A549 (cell line): ENCODE measurements around the gene OR8U1.

Source experiments
- CEBPB ChIP-seq, 2 experiments: fragments of >200 bp in 1 of 2; sonication (Bioruptor Twin) in 1 of 2; formaldehyde crosslinking in 1 of 2; IDR thresholded peaks; 2 replicates each; pipeline ENCODE4 v1.6.1; 2012 to 2016
- CHD4 ChIP-seq: fragments of 200-600 bp; sonication (generic); IDR thresholded peaks from 2 replicates; pipeline ENCODE4 v1.6.1; 2016; ENCODE audit warnings: antibody characterized with exemption, mild to moderate bottlenecking, borderline replicate concordance
- CTCF ChIP-seq: fragments of >200 bp; sonication (Bioruptor Twin); formaldehyde crosslinking; IDR thresholded peaks from 3 replicates; pipeline ENCODE4 v1.5.1; 2016
- EP300 ChIP-seq, 2 experiments: fragments of >200 bp; sonication (Bioruptor Twin); formaldehyde crosslinking; IDR thresholded peaks; 2 replicates in 1 of 2; 3 replicates in 1 of 2; pipeline ENCODE4 v1.6.1; 2016 to 2017
- JUN ChIP-seq, 2 experiments: fragments of >200 bp; sonication (Bioruptor Twin); formaldehyde crosslinking; IDR thresholded peaks; 2 replicates in 1 of 2; 3 replicates in 1 of 2; pipeline ENCODE4 v1.6.1; 2016 to 2017
- MAZ ChIP-seq: fragments of 150-350 bp; IDR thresholded peaks from 2 replicates; pipeline ENCODE4 v1.6.1; 2014; ENCODE audit warnings: antibody characterized with exemption, low read depth, low read length, borderline replicate concordance
- POLR2A ChIP-seq: IDR thresholded peaks from 2 replicates; pipeline ENCODE4 v1.6.1; 2012; ENCODE audit warnings: mild to moderate bottlenecking, low read length
- POLR2AphosphoS2 ChIP-seq: conservative IDR thresholded peaks from 2 replicates; pipeline ENCODE4 v1.6.1; 2012; ENCODE audit warnings: low read length, improper control_type of control experiment, inconsistent platforms
- TP53 ChIP-seq: fragments of 250-450 bp; sonication (Bioruptor Pico); IDR thresholded peaks from 2 replicates; pipeline ENCODE4 v1.5.0; 2021; ENCODE audit warnings: mild to moderate bottlenecking, moderate library complexity
- ZC3H11A ChIP-seq: fragments of 450-650 bp; IDR thresholded peaks from 2 replicates; pipeline ENCODE4 v1.6.1; 2014; ENCODE audit warnings: antibody characterized with exemption, mild to moderate bottlenecking

- no peak for TF ChIP-seq MAZ
- TF ChIP-seq CTCF: no peak
- no peak for TF ChIP-seq ZC3H11A
- TF ChIP-seq POLR2A: no peak
- no peak for TF ChIP-seq EP300 (IDR thresholded peaks at IDR 0.05)
- TF ChIP-seq TP53 (CRISPR knock-in tag): no peak
- TF ChIP-seq POLR2AphosphoS2: no peak
- TF ChIP-seq CEBPB (IDR thresholded peaks at IDR 0.05): no peak
- no peak for TF ChIP-seq JUN (IDR thresholded peaks at IDR 0.05)
- no peak for TF ChIP-seq CHD4
These were observed 21.4 kb upstream of the OR8U1 start, which contains the start of gene OR8J1 for GRCh38 chr11:56353991-56354390.
